Measurements from ENCODE around the gene TEX19.

- TF ChIP-seq POLR2A (IDR thresholded peaks at IDR 0.05; ENCODE audit: low read depth, low read length), result no peak
- TF ChIP-seq POLR2AphosphoS5 (IDR thresholded peaks at IDR 0.05; ENCODE audit: low read depth, low read length), result no peak
- no peak for TF ChIP-seq TAF1 (IDR thresholded peaks at IDR 0.05; ENCODE audit: borderline replicate concordance, low read depth, low read length)
Observed at GRCh38 chr17:82405051-82405450, 46.0 kb downstream of the TEX19 start.

Measured in GM12892 (cell line).